Keratinocyte (primary cell): ENCODE results near the gene CACNA2D1. TPM values are rescaled to one million over a fixed set of nuclear protein-coding genes. Genes with fewer than 3 reads are reported as not detected.

Source experiments
- DNase-seq: peaks from one replicate; pipeline ENCODE4 v3.0.0-alpha.2; 2011; ENCODE audit warnings: low read depth, missing footprints, low spot score
- FAIRE-seq: peaks from 2 replicates; lab custom pipeline; 2011; peaks lifted over from hg19 to GRCh38; lab: Jason Lieb, UNC
- H2AFZ ChIP-seq: 2 replicates; pipeline ENCODE4 v1.6.0; 2012; ENCODE audit warnings: low read length, control low read depth, inconsistent platforms; ENCODE audit not compliant: control insufficient read depth
- H3K27ac ChIP-seq: 2 replicates; pipeline ENCODE4 v1.5.1; 2011; ENCODE audit warnings: low read length; ENCODE audit not compliant: control insufficient read depth, insufficient read depth
- H3K27me3 ChIP-seq: 3 replicates; pipeline ENCODE4 v1.6.0; 2011; ENCODE audit warnings: low read length; ENCODE audit not compliant: control insufficient read depth, insufficient read depth; ENCODE audit errors: extremely low read depth
- H3K36me3 ChIP-seq, 2 experiments: 2 replicates in 1 of 2; 3 replicates in 1 of 2; pipeline ENCODE4 v1.5.1; 2011; ENCODE audit warnings: low read length in 2 of 2, mild to moderate bottlenecking in 1 of 2; ENCODE audit not compliant: control insufficient read depth in 2 of 2, insufficient read depth in 2 of 2; ENCODE audit errors: extremely low read depth in 1 of 2
- H3K4me1 ChIP-seq: 3 replicates; pipeline ENCODE4 v1.5.1; 2011; ENCODE audit warnings: low read length; ENCODE audit not compliant: control insufficient read depth, insufficient read depth; ENCODE audit errors: extremely low read depth
- H3K4me2 ChIP-seq: 3 replicates; pipeline ENCODE4 v1.6.0; 2011; ENCODE audit warnings: low read depth, low read length; ENCODE audit not compliant: control insufficient read depth, insufficient read depth; ENCODE audit errors: extremely low read depth
- H3K4me3 ChIP-seq, 3 experiments: fragments of 200-600 bp in 1 of 3; sonication (generic) in 1 of 3; 2 replicates in 2 of 3; 3 replicates in 1 of 3; pipeline ENCODE4 v1.5.1; 2011 to 2016; ENCODE audit warnings: low read length in 3 of 3, mild to moderate bottlenecking in 3 of 3, control low read depth in 2 of 3, inconsistent platforms in 1 of 3, low read depth in 1 of 3, mixed read lengths in 1 of 3, mixed run types in 1 of 3, moderate library complexity in 1 of 3; ENCODE audit not compliant: control insufficient read depth in 2 of 3, insufficient read depth in 2 of 3; ENCODE audit errors: extremely low read depth in 1 of 3
- H3K79me2 ChIP-seq: 2 replicates; pipeline ENCODE4 v1.6.0; 2012; ENCODE audit warnings: low read length; ENCODE audit not compliant: control insufficient read depth, insufficient read depth
- H3K9ac ChIP-seq: 3 replicates; pipeline ENCODE4 v1.6.0; 2011; ENCODE audit warnings: low read length; ENCODE audit not compliant: control insufficient read depth, insufficient read depth; ENCODE audit errors: extremely low read depth
- H3K9me1 ChIP-seq: 3 replicates; pipeline ENCODE4 v1.6.0; 2011; ENCODE audit warnings: low read length; ENCODE audit not compliant: control insufficient read depth, insufficient read depth; ENCODE audit errors: extremely low read depth
- H3K9me3 ChIP-seq: 2 replicates; pipeline ENCODE4 v1.5.1; 2012; ENCODE audit warnings: low read depth, low read length; ENCODE audit not compliant: control insufficient read depth
- H4K20me1 ChIP-seq: 3 replicates; pipeline ENCODE4 v1.6.0; 2011; ENCODE audit warnings: low read length; ENCODE audit not compliant: control insufficient read depth, insufficient read depth; ENCODE audit errors: extremely low read depth
- EZH2 ChIP-seq: IDR thresholded peaks from one replicate; pipeline ENCODE4 v1.6.1; 2012; ENCODE audit warnings: inconsistent platforms, mild to moderate bottlenecking, low read length, moderate library complexity
- dilution Hi-C: fragments of 300-500 bp; cut with MboI; formaldehyde crosslinking; loops from one replicate; pipeline ENCODE4 v1.7.0; 2020; ENCODE audit warnings: low sequenced_read_pairs; ENCODE audit not compliant: extremely low pct_ligation_motif_present
- polyA plus RNA-seq, 5 experiments: library from polyadenylated mRNA; depleted of rRNA in 3 of 5; stranded (reverse) in 3 of 5; stranded (forward) in 1 of 5; unstranded in 1 of 5; fragments of >200 nt; gene quantifications; 1 replicate in 1 of 5; 2 replicates in 3 of 5; 3 replicates in 1 of 5; pipeline versions ENCODE4 v1.2.1 to v1.2.3, GENCODE V29; 2011 to 2012; ENCODE audit warnings: missing spikeins in 2 of 5, low read depth in 1 of 5, low replicate concordance in 1 of 5
- TF ChIP-seq, protein P1 (sequence below), 3 experiments: IDR thresholded peaks in 1 of 3; conservative IDR thresholded peaks in 1 of 3; optimal IDR thresholded peaks in 1 of 3; 2 replicates in 2 of 3; 3 replicates in 1 of 3; pipeline versions ENCODE3 to v1.5.1; 2011; ENCODE audit warnings: low read length in 3 of 3, mild to moderate bottlenecking in 3 of 3, moderate library complexity in 2 of 3, control low read depth in 1 of 3, inconsistent platforms in 1 of 3; ENCODE audit not compliant: insufficient read depth in 2 of 3; ENCODE audit errors: extremely low read depth in 1 of 3

CACNA2D1 gene
- polyA plus RNA-seq, 1 donor (not counting 4 experiments of a cell fraction or from before 2014, with no cell fraction given) = 1.8 TPM

DNA sequence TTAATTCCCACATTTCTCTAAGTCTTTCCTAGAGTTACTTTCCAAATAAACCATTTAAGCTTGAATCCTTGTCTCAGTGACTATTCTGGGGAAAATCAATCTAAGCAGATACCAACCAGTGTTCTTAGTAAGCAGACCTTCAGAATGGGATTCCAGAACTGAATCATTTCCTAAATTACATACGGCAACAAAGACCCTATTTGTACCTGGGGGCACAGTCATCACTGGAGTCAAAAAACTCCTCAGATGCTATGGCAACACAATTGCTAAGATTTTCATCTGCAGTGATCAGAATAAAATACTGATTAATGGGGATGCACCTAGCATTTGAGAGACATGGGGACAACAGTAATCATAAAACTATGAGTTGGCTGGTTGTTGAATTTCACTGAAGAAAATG lies 389.0 kb downstream of the CACNA2D1 start:
- Histone ChIP-seq H3K27me3 (no peaks in the 10 kb centered on the region), H3K36me3 (no peaks in the 10 kb centered on the region), H4K20me1 (no peaks in the 10 kb centered on the region), H3K9me3 (no peaks in the 10 kb centered on the region), H2AFZ (no peak overlapping the region), H3K27ac (no peak overlapping the region), H3K9ac (no peak overlapping the region), H3K4me3 (no peak overlapping the region), H3K4me2 (no peak overlapping the region), H3K9me1 (no peaks in the 10 kb centered on the region), H3K79me2 (no peaks in the 10 kb centered on the region), H3K4me1 (no peaks in the 10 kb centered on the region)
- TF ChIP-seq EZH2 = no peak
- TF ChIP-seq, protein P1, sequence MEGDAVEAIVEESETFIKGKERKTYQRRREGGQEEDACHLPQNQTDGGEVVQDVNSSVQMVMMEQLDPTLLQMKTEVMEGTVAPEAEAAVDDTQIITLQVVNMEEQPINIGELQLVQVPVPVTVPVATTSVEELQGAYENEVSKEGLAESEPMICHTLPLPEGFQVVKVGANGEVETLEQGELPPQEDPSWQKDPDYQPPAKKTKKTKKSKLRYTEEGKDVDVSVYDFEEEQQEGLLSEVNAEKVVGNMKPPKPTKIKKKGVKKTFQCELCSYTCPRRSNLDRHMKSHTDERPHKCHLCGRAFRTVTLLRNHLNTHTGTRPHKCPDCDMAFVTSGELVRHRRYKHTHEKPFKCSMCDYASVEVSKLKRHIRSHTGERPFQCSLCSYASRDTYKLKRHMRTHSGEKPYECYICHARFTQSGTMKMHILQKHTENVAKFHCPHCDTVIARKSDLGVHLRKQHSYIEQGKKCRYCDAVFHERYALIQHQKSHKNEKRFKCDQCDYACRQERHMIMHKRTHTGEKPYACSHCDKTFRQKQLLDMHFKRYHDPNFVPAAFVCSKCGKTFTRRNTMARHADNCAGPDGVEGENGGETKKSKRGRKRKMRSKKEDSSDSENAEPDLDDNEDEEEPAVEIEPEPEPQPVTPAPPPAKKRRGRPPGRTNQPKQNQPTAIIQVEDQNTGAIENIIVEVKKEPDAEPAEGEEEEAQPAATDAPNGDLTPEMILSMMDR (optimal IDR thresholded peaks at IDR 0.05 in 1 of 3, IDR thresholded peaks at IDR 0.05 in 1 of 3, conservative IDR thresholded peaks at IDR 0.05 in 1 of 3; ENCODE audit: extremely low read depth in 1 of 3, insufficient read depth in 2 of 3, low read length in 3 of 3) = no peak
- FAIRE-seq (no peak), DNase-seq (no peak)
- dilution Hi-C loops = no loop called here

DNA sequence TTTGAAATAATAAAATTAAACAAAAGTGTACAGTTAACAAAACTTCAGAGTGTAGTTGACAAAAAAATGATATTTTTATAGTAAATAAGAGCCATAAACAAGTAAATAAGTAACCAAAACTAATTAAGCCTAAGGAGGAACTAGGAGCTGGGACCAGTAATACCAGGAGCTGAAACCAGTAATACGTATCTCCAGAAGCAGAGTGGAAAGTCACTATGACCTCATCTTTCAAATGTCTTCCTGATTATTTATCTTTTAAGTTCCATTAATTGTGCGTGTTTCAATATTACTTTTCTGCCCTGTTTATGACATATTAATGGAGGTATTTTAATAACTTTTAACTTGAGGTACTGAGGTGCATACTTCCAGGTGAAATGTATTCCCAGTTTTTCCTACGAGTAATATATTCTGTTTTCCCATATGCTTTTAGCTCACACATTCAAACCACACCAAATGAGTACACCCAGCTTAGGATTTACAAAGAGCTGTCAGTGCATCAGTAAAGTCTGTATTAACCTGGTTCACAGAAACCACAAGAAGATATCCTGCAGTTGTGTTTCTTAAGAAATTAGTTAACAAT lies 390.0 kb downstream of the CACNA2D1 start:
- Histone ChIP-seq H3K4me1 (no peaks in the 10 kb centered on the region), H3K36me3 (no peaks in the 10 kb centered on the region), H3K4me2 (no peak overlapping the region), H3K27me3 (no peaks in the 10 kb centered on the region), H3K9ac (no peak overlapping the region), H3K4me3 (no peak overlapping the region), H3K9me1 (no peaks in the 10 kb centered on the region), H3K27ac (no peak overlapping the region), H3K79me2 (no peaks in the 10 kb centered on the region), H4K20me1 (no peaks in the 10 kb centered on the region), H2AFZ (no peak overlapping the region), H3K9me3 (no peaks in the 10 kb centered on the region)
- no peak for FAIRE-seq
- DNase-seq = no peak
- dilution Hi-C loops = no loop called here
- no peak for TF ChIP-seq EZH2
- TF ChIP-seq, protein P1 (optimal IDR thresholded peaks at IDR 0.05 in 1 of 3, IDR thresholded peaks at IDR 0.05 in 1 of 3, conservative IDR thresholded peaks at IDR 0.05 in 1 of 3; ENCODE audit: extremely low read depth in 1 of 3, insufficient read depth in 2 of 3, low read length in 3 of 3) = no peak
